GM12878 (cell line): Measurements from ENCODE around the gene SPIRE1. TPM values are rescaled to one million over a fixed set of nuclear protein-coding genes. Genes with fewer than 3 reads are reported as not detected.

Source experiments
- ATAC-seq: fragments of 200-7000 bp; cut with Tn5 transposase; 3 replicates; pipeline ENCODE4 v1.9.1; 2020; ENCODE audit warnings: mild to moderate bottlenecking, moderate library complexity
- BruUV-seq: library from RNA; stranded (reverse); fragments of 400-500 nt; replicated peaks from 2 replicates; lab custom pipeline; 2021; lab: Mats Ljungman, UMichigan
- CTCF ChIA-PET: fragments of 300-600 bp; sonication (Branson Sonifier 250); formaldehyde crosslinking; extraction: SDS; loops from one replicate; lab custom pipeline; 2021; ENCODE audit warnings: inconsistent platforms; lab: Yijun Ruan, JAX
- POLR2A ChIA-PET: fragments of 350-600 bp; formaldehyde crosslinking; extraction: SDS; loops from one replicate; lab custom pipeline; 2021; ENCODE audit warnings: inconsistent platforms; lab: Charles Lee
- RAD21 ChIA-PET: fragments of 300-600 bp; sonication (Branson Sonifier 250); formaldehyde crosslinking; loops from one replicate; lab custom pipeline; 2023; ENCODE audit warnings: antibody characterized with exemption; ENCODE audit not compliant: unreplicated experiment; lab: Charles Lee
- SMC1A ChIA-PET: fragments of 300-600 bp; sonication (Branson Sonifier 250); formaldehyde crosslinking; loops from one replicate; lab custom pipeline; 2023; ENCODE audit not compliant: unreplicated experiment, uncharacterized antibody; lab: Charles Lee
- DNase-seq: peaks from one replicate; pipeline ENCODE4 v3.0.0-alpha.2; 2011; ENCODE audit warnings: low read depth, low spot score
- FAIRE-seq: peaks from 3 replicates; lab custom pipeline; 2011; peaks lifted over from hg19 to GRCh38; lab: Jason Lieb, UNC
- H2AFZ ChIP-seq: 2 replicates; pipeline ENCODE4 v1.6.0; 2011; ENCODE audit warnings: low read depth, low read length, control low read depth; ENCODE audit not compliant: control insufficient read depth
- H3K27ac ChIP-seq: 2 replicates; pipeline ENCODE4 v1.5.1; 2011; ENCODE audit warnings: control low read depth; ENCODE audit not compliant: control insufficient read depth, insufficient read depth
- H3K27me3 ChIP-seq, 2 experiments: replicated peaks in 1 of 2; 2 replicates each; pipeline versions ENCODE4 v1.6.0 to v1.6.1; 2011; ENCODE audit warnings: low read length in 1 of 2; ENCODE audit not compliant: control insufficient read depth in 2 of 2, insufficient read depth in 2 of 2
- H3K36me3 ChIP-seq, 2 experiments: 2 replicates each; pipeline ENCODE4 v1.5.1; 2011; ENCODE audit warnings: low read length in 1 of 2; ENCODE audit not compliant: control insufficient read depth in 2 of 2, insufficient read depth in 2 of 2
- H3K4me1 ChIP-seq: 2 replicates; pipeline ENCODE4 v1.6.1; 2011; ENCODE audit warnings: mild to moderate bottlenecking, low read length, moderate library complexity, mixed read lengths; ENCODE audit not compliant: control insufficient read depth, insufficient read depth
- H3K4me2 ChIP-seq: 2 replicates; pipeline ENCODE4 v1.6.0; 2011; ENCODE audit warnings: control low read depth; ENCODE audit not compliant: control insufficient read depth, insufficient read depth
- H3K4me3 ChIP-seq: fragments of 200-600 bp; sonication (generic); 2 replicates; pipeline ENCODE4 v1.5.1; 2016
- H3K79me2 ChIP-seq: 2 replicates; pipeline ENCODE4 v1.6.0; 2011; ENCODE audit warnings: low read length; ENCODE audit not compliant: control insufficient read depth, insufficient read depth
- H3K9ac ChIP-seq: 2 replicates; pipeline ENCODE4 v1.8.0; 2011; ENCODE audit warnings: low read length, control low read depth, mixed read lengths; ENCODE audit not compliant: control insufficient read depth, insufficient read depth
- H3K9me3 ChIP-seq: replicated peaks from 3 replicates; pipeline ENCODE4 v1.5.1; 2011; ENCODE audit warnings: mild to moderate bottlenecking, low read length; ENCODE audit not compliant: control insufficient read depth, insufficient read depth
- H4K20me1 ChIP-seq: 2 replicates; pipeline ENCODE4 v1.6.0; 2011; ENCODE audit not compliant: control insufficient read depth, insufficient read depth
- BCL11A ChIP-seq: IDR thresholded peaks from 2 replicates; pipeline ENCODE4 v1.6.1; 2011; ENCODE audit warnings: low read depth, low read length
- BMI1 ChIP-seq: fragments of 450-650 bp; IDR thresholded peaks from 2 replicates; pipeline ENCODE4 v1.6.1; 2016; ENCODE audit warnings: mild to moderate bottlenecking, moderate library complexity, borderline replicate concordance
- CBX5 ChIP-seq: sonication (generic); IDR thresholded peaks from 2 replicates; pipeline ENCODE4 v1.6.1; 2016; ENCODE audit warnings: low read depth, moderate library complexity, mild to moderate bottlenecking, inconsistent platforms
- EED ChIP-seq: sonication (generic); IDR thresholded peaks from 2 replicates; pipeline ENCODE4 v1.6.1; 2016; ENCODE audit warnings: antibody characterized with exemption, low read depth
- EP300 ChIP-seq, 2 experiments: fragments of 150-350 bp in 1 of 2; IDR thresholded peaks; 2 replicates each; pipeline ENCODE4 v1.6.1; 2011 to 2012; ENCODE audit warnings: low read depth in 2 of 2, low read length in 2 of 2, borderline replicate concordance in 1 of 2, improper control_type of control experiment in 1 of 2, inconsistent platforms in 1 of 2; ENCODE audit not compliant: control insufficient read depth in 1 of 2
- EZH2 ChIP-seq: IDR thresholded peaks from 2 replicates; pipeline ENCODE4 v1.6.1; 2012; ENCODE audit warnings: low read depth, mild to moderate bottlenecking, control low read depth, inconsistent platforms, low read length, borderline replicate concordance; ENCODE audit not compliant: control insufficient read depth
- NBN ChIP-seq: fragments of 450-650 bp; IDR thresholded peaks from 2 replicates; pipeline ENCODE4 v1.6.1; 2016
- SREBF1 ChIP-seq: IDR thresholded peaks from 2 replicates; pipeline ENCODE4 v1.6.1; 2012; ENCODE audit warnings: mild to moderate bottlenecking, low read length
- SRF ChIP-seq, 2 experiments: IDR thresholded peaks; 2 replicates each; pipeline ENCODE4 v1.6.1; 2011; ENCODE audit warnings: low read depth in 2 of 2, low read length in 2 of 2, mild to moderate bottlenecking in 1 of 2, moderate library complexity in 1 of 2
- ZBED1 ChIP-seq: IDR thresholded peaks from 2 replicates; pipeline ENCODE4 v1.6.1; 2016; ENCODE audit warnings: borderline replicate concordance
- WGBS: methylation state at CpG from one replicate; pipeline ENCODE4 v1.1.6; 2016; ENCODE audit warnings: low lambda C conversion rate; ENCODE audit not compliant: insufficient replicate concordance, insufficient coverage; ENCODE audit errors: missing lambda C conversion rate; 5-methylcytosine and 5-hydroxymethylcytosine counted together
- in situ Hi-C: fragments of 300-500 bp; cut with MboI; formaldehyde crosslinking; loops from 9 replicates; pipeline ENCODE4 v1.14.3; 2018; ENCODE audit warnings: mixed read lengths
- intact Hi-C: fragments of 100-400 bp; cut with micrococcal nuclease; formaldehyde crosslinking; loops from one replicate; pipeline ENCODE4 v1.14.2; 2022; ENCODE audit not compliant: unreplicated experiment
- polyA plus RNA-seq, 11 experiments: library from polyadenylated mRNA; depleted of rRNA in 4 of 11; unstranded in 6 of 11; stranded (reverse) in 5 of 11; fragments of >200 nt; fragmentation: Nextera tagmentation in 4 of 11; fragmentation: Illumina TruSeq in 1 of 11; extraction: Ambion mirVana in 4 of 11; extraction: Trizol in 1 of 11; gene quantifications; 1 replicate in 1 of 11; 2 replicates in 10 of 11; pipeline versions ENCODE4 v1.2.1 to v1.2.3, GENCODE V29; 2011 to 2016; ENCODE audit warnings: inconsistent platforms in 2 of 11, missing spikeins in 2 of 11, low read depth in 1 of 11
- total RNA-seq, 4 experiments: library from RNA; depleted of rRNA in 3 of 4; stranded (reverse); fragments of >200 nt in 3 of 4; fragmentation: Illumina TruSeq in 1 of 4; extraction: Trizol in 1 of 4; gene quantifications; 2 replicates each; pipeline versions ENCODE4 v1.2.1 to v1.2.3, GENCODE V29; 2013 to 2021

SPIRE1 gene
- total and polyA plus RNA-seq, 10 of the 15 experiments (the other 5 are each of a cell fraction or from before 2014, with no cell fraction given): 0.18 to 9.2 (median 4.3) TPM

GRCh38 chr18:12397793-12398192, 260.1 kb downstream of the SPIRE1 start:
- Histone ChIP-seq H3K9ac (no peak overlapping the region), H3K27ac (no peak overlapping the region), H3K4me1 (no peaks in the 10 kb centered on the region), H2AFZ (no peak overlapping the region), H3K27me3 (peaks cover 0 to 3% of the 10 kb centered on the region in 2 experiments; a peak in 1 of 4 replicates), H3K4me3 (no peak overlapping the region), H4K20me1 (no peaks in the 10 kb centered on the region), H3K4me2 (no peak overlapping the region), H3K79me2 (no peaks in the 10 kb centered on the region), H3K9me3 (no peaks in the 10 kb centered on the region), H3K36me3 (no peaks in the 10 kb centered on the region)
- no TSS peak for BruUV-seq
- CTCF ChIA-PET: no interaction called here
- ATAC-seq: no peak
- RAD21 ChIA-PET: no interaction called here
- SMC1A ChIA-PET: interaction anchor here (1.0 kb wide), 1 partner anchor 13 kb away, joined by 4 read pairs; no protein-coding TSS in a partner anchor
- FAIRE-seq: no peak
- intact Hi-C loops (loop anchor here (10.0 kb wide), 1 partner anchor 137 kb away; no protein-coding TSS in a partner anchor), in situ Hi-C loops (no loop called here)
- TF ChIP-seq EZH2 (no peak), NBN (no peak), SREBF1 (no peak), SRF (IDR thresholded peaks at IDR 0.05; ENCODE audit: low read depth in 2 of 2, low read length in 2 of 2) (no peak), EP300 (IDR thresholded peaks at IDR 0.05; ENCODE audit: borderline replicate concordance in 1 of 2, control insufficient read depth in 1 of 2, low read depth in 2 of 2, low read length in 2 of 2) (no peak), CBX5 (no peak), BCL11A (no peak), EED (no peak), BMI1 (no peak), ZBED1 (no peak)
- 82% methylated on average over 6 of the region's 6 CpGs for WGBS
- DNase-seq: no peak
- POLR2A ChIA-PET: no interaction called here
